ENCODE measurements around the gene EPHA8.

DNA sequence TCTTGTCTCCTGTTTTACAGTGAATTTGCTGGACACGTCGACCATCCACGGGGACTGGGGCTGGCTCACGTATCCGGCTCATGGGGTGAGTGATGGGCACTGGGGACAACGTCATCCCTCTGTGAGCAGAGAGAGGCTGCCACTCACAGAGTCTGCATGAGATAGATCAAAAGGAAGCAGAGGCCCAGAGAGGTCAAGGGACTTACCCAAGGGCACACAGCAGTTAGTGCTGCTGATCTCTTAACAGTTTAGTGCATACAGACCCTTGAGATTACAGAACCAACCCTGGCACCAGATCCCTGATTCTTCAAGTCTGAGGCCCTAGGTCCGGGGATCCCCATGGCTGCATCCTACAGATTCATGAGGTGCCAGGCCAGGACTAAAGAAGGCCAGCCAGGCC is 6.0 kb downstream of the EPHA8 start:
- TF ChIP-seq ZNF384 (IDR thresholded peaks at IDR 0.05) (no peak), FOXK2 (IDR thresholded peaks at IDR 0.05) (no peak), FOXM1 (IDR thresholded peaks at IDR 0.05; ENCODE audit: borderline replicate concordance) (no peak), NFRKB (IDR thresholded peaks at IDR 0.05) (no peak)
